Esophagus muscularis mucosa (tissue), 3 donors: ENCODE data around the gene ZNF892.

ENCODE experiments used
- CTCF ChIP-seq, 3 experiments: fragments of 200-600 bp in 2 of 3; fragments of 450-650 bp in 1 of 3; sonication (generic) in 2 of 3; IDR thresholded peaks; one replicate each; pipeline ENCODE4 v1.5.1; 2017 to 2019; ENCODE audit warnings: antibody characterized with exemption in 3 of 3, mild to moderate bottlenecking in 2 of 3, moderate library complexity in 1 of 3
- POLR2A ChIP-seq: fragments of 450-650 bp; IDR thresholded peaks from one replicate; pipeline ENCODE4 v1.6.1; 2017; ENCODE audit warnings: antibody characterized with exemption, moderate library complexity, mild to moderate bottlenecking, low read depth
- POLR2AphosphoS5 ChIP-seq, 2 donors: sonication (generic); formaldehyde crosslinking; IDR thresholded peaks; one replicate each; pipeline ENCODE4 v1.6.1; 2017; ENCODE audit warnings: antibody characterized with exemption in 2 of 2

GRCh38 chr2:95231723-95232122 lies 24.4 kb downstream of the ZNF892 start:
- TF ChIP-seq POLR2A: no peak
- peak in 1 of 3 experiments; percentile 33 for TF ChIP-seq CTCF (IDR thresholded peaks at IDR 0.05)
- TF ChIP-seq POLR2AphosphoS5 (IDR thresholded peaks at IDR 0.05): no peak
